Smooth muscle cell (in vitro differentiated cells): ENCODE measurements around the gene USP37. TPM values are rescaled to one million over a fixed set of nuclear protein-coding genes. Genes with fewer than 3 reads are reported as not detected.

Experiments used
- DNase-seq: peaks from one replicate; lab custom pipeline; 2025; ENCODE audit not compliant: unreplicated experiment; lab: John Stamatoyannopoulos, UW
- H2AFZ ChIP-seq: fragments of 200-600 bp; sonication (generic); 2 replicates; pipeline ENCODE4 v1.6.0; 2016; ENCODE audit warnings: antibody characterized with exemption, low read depth, mild to moderate bottlenecking
- H3F3A ChIP-seq: fragments of 200-600 bp; sonication (generic); 2 replicates; pipeline ENCODE4 v1.6.0; 2017; ENCODE audit warnings: antibody characterized with exemption, low read depth
- H3K27ac ChIP-seq: fragments of 200-600 bp; sonication (generic); 2 replicates; pipeline ENCODE4 v1.5.1; 2016; ENCODE audit warnings: low read depth, mild to moderate bottlenecking
- H3K27me3 ChIP-seq: fragments of 200-600 bp; sonication (generic); 2 replicates; pipeline ENCODE4 v1.6.1; 2016; ENCODE audit warnings: low read depth, mild to moderate bottlenecking
- H3K36me3 ChIP-seq: fragments of 200-600 bp; sonication (generic); 2 replicates; pipeline ENCODE4 v1.5.1; 2016; ENCODE audit warnings: low read depth
- H3K4me1 ChIP-seq: fragments of 200-600 bp; sonication (generic); 2 replicates; pipeline ENCODE4 v1.5.1; 2016; ENCODE audit warnings: low read depth
- H3K4me2 ChIP-seq: fragments of 200-600 bp; sonication (generic); 2 replicates; pipeline ENCODE4 v1.6.0; 2016; ENCODE audit warnings: mild to moderate bottlenecking
- H3K4me3 ChIP-seq: fragments of 200-600 bp; sonication (generic); 2 replicates; pipeline ENCODE4 v1.5.1; 2016; ENCODE audit warnings: mild to moderate bottlenecking
- H3K79me2 ChIP-seq: fragments of 200-600 bp; sonication (generic); 2 replicates; pipeline ENCODE4 v1.6.0; 2016; ENCODE audit warnings: low read depth, mild to moderate bottlenecking
- H3K9ac ChIP-seq: fragments of 200-600 bp; sonication (generic); 2 replicates; pipeline ENCODE4 v1.6.0; 2016; ENCODE audit warnings: low read depth
- H3K9me3 ChIP-seq: fragments of 200-600 bp; sonication (generic); replicated peaks from 2 replicates; pipeline ENCODE4 v1.5.1; 2016; ENCODE audit warnings: low read depth
- H4K20me1 ChIP-seq: fragments of 200-600 bp; sonication (generic); 2 replicates; pipeline ENCODE4 v1.6.0; 2016; ENCODE audit warnings: low read depth
- CTCF ChIP-seq: fragments of 200-600 bp; sonication (generic); IDR thresholded peaks from 2 replicates; pipeline ENCODE4 v1.5.1; 2017; ENCODE audit warnings: borderline replicate concordance, mild to moderate bottlenecking, antibody characterized with exemption; ENCODE audit not compliant: insufficient read depth, poor library complexity, severe bottlenecking
- WGBS: methylation state at CpG from one replicate; pipeline ENCODE4 v1.1.7; 2016; ENCODE audit warnings: low lambda C conversion rate; 5-methylcytosine and 5-hydroxymethylcytosine counted together
- polyA plus RNA-seq: library from polyadenylated mRNA; unstranded; fragments of >200 nt; fragmentation: Nextera tagmentation; extraction: Ambion mirVana; gene quantifications from 2 replicates; pipeline ENCODE4 v1.2.1, GENCODE V29; 2016
- total RNA-seq: library from RNA; depleted of rRNA; stranded (reverse); fragments of >200 nt; gene quantifications from 2 replicates; pipeline ENCODE4 v1.2.3, GENCODE V29; 2014

Gene USP37
- total and polyA plus RNA-seq, 2 experiments from 2014 or later, result 3.6 to 10.8 TPM

- Histone ChIP-seq H3K9me3 (no peaks in the 10 kb centered on the region), H3K4me3 (no peak overlapping the region), H2AFZ (no peak overlapping the region), H3K27ac (no peak overlapping the region), H3K9ac (no peak overlapping the region), H3K4me1 (peaks cover 15% of the 10 kb centered on the region), H3K4me2 (no peak overlapping the region), H3K36me3 (no peaks in the 10 kb centered on the region), H3K27me3 (no peaks in the 10 kb centered on the region), H3K79me2 (peaks cover 28% of the 10 kb centered on the region), H4K20me1 (peaks cover 17% of the 10 kb centered on the region), H3F3A (peaks cover 19% of the 10 kb centered on the region)
- WGBS, result 99% methylated on average over 18 of the region's 26 CpGs
- no peak for TF ChIP-seq CTCF
- DNase-seq, result no peak
Measured at GRCh38 chr2:218402911-218403411, 165.2 kb downstream of the USP37 start.

GRCh38 chr2:218402491-218402901 lies 165.7 kb downstream of the USP37 start:
- H3K9ac ChIP-seq, result no peak overlapping the region
- H3K4me3 ChIP-seq, result no peak overlapping the region
- TF ChIP-seq CTCF, result no peak
- H3K36me3 ChIP-seq, result no peaks in the 10 kb centered on the region
- no peak overlapping the region for H3K27ac ChIP-seq
- H3K4me1 ChIP-seq, result peaks cover 15% of the 10 kb centered on the region
- H3K9me3 ChIP-seq, result no peaks in the 10 kb centered on the region
- H3F3A ChIP-seq, result peaks cover 20% of the 10 kb centered on the region
- no peaks in the 10 kb centered on the region for H3K27me3 ChIP-seq
- H2AFZ ChIP-seq, result no peak overlapping the region
- H4K20me1 ChIP-seq, result peaks cover 17% of the 10 kb centered on the region
- H3K4me2 ChIP-seq, result no peak overlapping the region
- peaks cover 28% of the 10 kb centered on the region for H3K79me2 ChIP-seq
- 92% methylated on average over 8 of the region's 8 CpGs for WGBS
- DNase-seq, result no peak

GRCh38 chr2:218401890-218402289 lies 166.3 kb downstream of the USP37 start:
- no peak for TF ChIP-seq CTCF
- H3K9ac ChIP-seq, result no peak overlapping the region
- no peak overlapping the region for H2AFZ ChIP-seq
- peak overlapping the region; percentile 95 for H3K4me3 ChIP-seq
- H3K4me1 ChIP-seq, result peaks cover 11% of the 10 kb centered on the region
- peak overlapping the region; percentile 99 for H3K4me2 ChIP-seq
- peaks cover 28% of the 10 kb centered on the region for H3K79me2 ChIP-seq
- no peaks in the 10 kb centered on the region for H3K36me3 ChIP-seq
- WGBS, result 90% methylated on average over 9 of the region's 9 CpGs
- H3K27me3 ChIP-seq, result no peaks in the 10 kb centered on the region
- H4K20me1 ChIP-seq, result peaks cover 17% of the 10 kb centered on the region
- peak overlapping the region; percentile 98 for H3K27ac ChIP-seq
- DNase-seq, result no peak
- H3F3A ChIP-seq, result peaks cover 23% of the 10 kb centered on the region
- no peaks in the 10 kb centered on the region for H3K9me3 ChIP-seq
